GM19397 (cell line): ENCODE data around the gene HMOX2.
A peak's percentile ranks its signal among the peaks of the same experiment; 100 is the strongest.

Experiments
- ATAC-seq: cut with Tn5 transposase; IDR thresholded peaks from one replicate; pipeline ENCODE4 v1.9.1; 2021; ENCODE audit warnings: mild to moderate bottlenecking, moderate library complexity; ENCODE audit not compliant: unreplicated experiment

The HMOX2 gene

GRCh38 chr16:4499196-4499555 is 23.0 kb downstream of the HMOX2 start:
- ATAC-seq = no peak

GRCh38 chr16:4500272-4500671 is 24.1 kb downstream of the HMOX2 start:
- ATAC-seq = no peak

GRCh38 chr16:4501071-4501478 is 24.9 kb downstream of the HMOX2 start:
- ATAC-seq = no peak

- peak; percentile 70 for ATAC-seq
Measured at GRCh38 chr16:4505356-4506147, 29.4 kb downstream of the HMOX2 start.

- ATAC-seq = no peak
Measured at GRCh38 chr16:4506450-4506849, 30.3 kb downstream of the HMOX2 start.

GRCh38 chr16:4507588-4508345 is 31.6 kb downstream of the HMOX2 start:
- ATAC-seq = no peak

GRCh38 chr16:4508806-4509205 is 32.6 kb downstream of the HMOX2 start:
- ATAC-seq = no peak

GRCh38 chr16:4509420-4509819 is 33.2 kb downstream of the HMOX2 start:
- ATAC-seq = no peak

GRCh38 chr16:4510131-4510530 is 33.9 kb downstream of the HMOX2 start:
- no peak for ATAC-seq

GRCh38 chr16:4510747-4511426 is 34.7 kb downstream of the HMOX2 start:
- no peak for ATAC-seq

GRCh38 chr16:4511441-4512082 is 35.4 kb downstream of the HMOX2 start:
- no peak for ATAC-seq

- ATAC-seq = no peak
Measured at GRCh38 chr16:4512473-4512872, 36.3 kb downstream of the HMOX2 start.

- ATAC-seq = no peak
Measured at GRCh38 chr16:4513086-4513860, 37.1 kb downstream of the HMOX2 start.

GRCh38 chr16:4513881-4514280 is 37.7 kb downstream of the HMOX2 start:
- ATAC-seq = no peak

- no peak for ATAC-seq
Measured at GRCh38 chr16:4514606-4515005, 38.4 kb downstream of the HMOX2 start.

GRCh38 chr16:4515611-4516233 is 39.5 kb downstream of the HMOX2 start:
- ATAC-seq = no peak

- no peak for ATAC-seq
Measured at GRCh38 chr16:4517812-4518680, 41.8 kb downstream of the HMOX2 start.

- ATAC-seq = no peak
Measured at GRCh38 chr16:4519274-4520058, 43.3 kb downstream of the HMOX2 start.
